GM18505 (cell line): Measurements from ENCODE around the gene ZBTB17.

Source experiments
- ATAC-seq: cut with Tn5 transposase; IDR thresholded peaks from one replicate; pipeline ENCODE4 v1.9.1; 2021; ENCODE audit not compliant: unreplicated experiment
- POLR2A ChIP-seq: IDR thresholded peaks from 4 replicates; pipeline ENCODE4 v1.6.1; 2011; ENCODE audit warnings: borderline replicate concordance; ENCODE audit not compliant: insufficient read depth, insufficient read length; ENCODE audit errors: extremely low read depth

ZBTB17 gene

DNA sequence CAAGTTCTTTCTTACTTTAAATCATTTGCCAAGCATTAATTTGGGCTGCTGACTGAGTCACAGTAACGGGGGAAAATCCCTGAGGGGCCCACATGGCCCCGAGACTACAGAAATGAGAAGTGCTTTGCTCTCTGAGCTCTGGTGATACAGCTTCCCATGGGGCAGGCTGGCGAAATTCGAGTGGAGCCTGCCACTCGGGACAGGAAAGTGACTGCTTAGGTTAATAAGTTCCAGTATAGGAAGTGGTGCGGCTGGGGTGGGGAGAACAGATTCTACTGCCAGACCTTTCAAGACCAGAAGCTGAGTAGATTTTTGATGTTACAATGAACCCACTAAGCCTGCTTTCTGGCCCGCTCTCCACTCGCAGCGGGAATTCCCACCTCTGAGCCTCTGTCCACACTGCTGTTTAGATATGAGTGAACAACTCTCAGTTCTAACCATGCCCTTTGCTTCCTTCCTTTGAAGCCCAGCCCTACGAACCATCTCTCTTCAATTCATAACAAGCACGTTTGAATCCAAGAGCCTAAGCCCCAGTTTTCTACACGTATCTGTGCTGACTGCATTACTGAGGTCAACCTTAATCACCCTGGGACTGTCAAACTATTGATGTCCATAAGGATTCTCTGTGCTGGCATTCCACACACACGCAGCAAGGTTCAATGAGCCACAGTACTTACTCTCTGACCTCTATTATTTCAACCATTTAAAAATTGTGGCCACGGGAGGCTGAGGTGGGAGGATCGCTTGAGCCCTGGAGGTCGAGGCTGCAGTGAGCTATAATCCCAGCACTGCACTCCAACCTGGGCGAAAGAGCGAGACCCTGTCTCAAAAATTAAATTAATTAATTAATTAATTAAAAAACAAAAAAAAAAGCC lies 9.6 kb downstream of the ZBTB17 start:
- TF ChIP-seq POLR2A, result peak; percentile 26
- ATAC-seq, result peak; percentile 53

DNA sequence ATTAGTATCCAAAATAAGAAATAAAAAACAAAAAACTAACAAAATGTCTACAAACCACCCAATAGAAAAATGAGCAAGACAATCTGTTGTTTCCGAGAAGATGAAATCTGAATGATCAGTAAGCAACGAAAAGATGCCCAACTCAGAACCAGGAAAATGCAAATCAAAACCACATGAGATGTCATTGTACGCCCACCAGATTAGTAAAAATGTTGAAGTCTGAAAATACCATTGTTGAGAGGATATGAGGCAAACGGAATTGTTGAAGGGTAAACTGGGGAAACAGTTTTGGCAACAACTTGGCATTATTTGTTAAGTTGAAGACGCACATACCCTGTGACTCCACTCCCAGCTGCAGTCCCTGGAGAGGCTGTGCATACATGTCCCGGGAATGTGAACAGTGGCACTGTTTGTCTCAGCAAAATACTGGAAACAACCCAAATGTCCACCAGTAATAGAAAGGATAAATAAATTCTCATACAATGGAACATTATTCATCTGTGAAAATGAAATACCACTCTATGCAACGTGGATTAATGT lies 10.6 kb downstream of the ZBTB17 start:
- peak; percentile 30 for TF ChIP-seq POLR2A

DNA sequence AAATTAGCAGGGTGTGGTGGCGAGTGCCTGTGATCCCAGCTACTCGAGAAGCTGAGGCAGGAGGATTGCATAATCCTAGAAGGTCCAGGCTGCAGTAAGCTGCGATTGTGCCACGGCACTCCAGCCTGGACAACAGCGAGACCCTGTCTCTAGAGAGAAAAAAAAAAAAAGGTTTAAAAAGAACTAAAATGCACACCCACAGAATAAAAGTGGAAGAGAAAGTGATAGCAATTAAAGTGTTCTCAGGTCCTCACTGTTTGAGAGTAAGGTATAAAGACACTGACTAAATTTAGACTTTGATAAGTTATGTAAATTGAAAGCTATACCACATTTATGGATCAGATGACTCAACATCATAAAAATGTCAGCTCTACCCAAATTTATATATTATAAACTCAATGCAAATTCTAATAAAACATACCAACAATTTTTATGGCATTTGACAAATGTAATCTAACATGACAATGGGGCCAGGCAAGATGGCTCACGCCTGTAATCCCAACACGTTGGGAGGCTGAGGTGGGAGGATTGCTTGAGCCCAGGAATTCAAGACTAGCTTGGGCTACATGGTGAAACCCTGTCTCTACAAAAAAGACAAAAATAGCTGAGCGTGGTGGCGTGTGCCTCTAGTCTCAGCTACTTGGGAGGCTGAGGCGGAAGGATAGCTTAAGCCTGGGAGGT lies 11.8 kb downstream of the ZBTB17 start:
- ATAC-seq, result no peak
- TF ChIP-seq POLR2A, result no peak

More for the DNA sequence above, 10.6 kb downstream of the ZBTB17 start:
- ATAC-seq, result no peak

DNA sequence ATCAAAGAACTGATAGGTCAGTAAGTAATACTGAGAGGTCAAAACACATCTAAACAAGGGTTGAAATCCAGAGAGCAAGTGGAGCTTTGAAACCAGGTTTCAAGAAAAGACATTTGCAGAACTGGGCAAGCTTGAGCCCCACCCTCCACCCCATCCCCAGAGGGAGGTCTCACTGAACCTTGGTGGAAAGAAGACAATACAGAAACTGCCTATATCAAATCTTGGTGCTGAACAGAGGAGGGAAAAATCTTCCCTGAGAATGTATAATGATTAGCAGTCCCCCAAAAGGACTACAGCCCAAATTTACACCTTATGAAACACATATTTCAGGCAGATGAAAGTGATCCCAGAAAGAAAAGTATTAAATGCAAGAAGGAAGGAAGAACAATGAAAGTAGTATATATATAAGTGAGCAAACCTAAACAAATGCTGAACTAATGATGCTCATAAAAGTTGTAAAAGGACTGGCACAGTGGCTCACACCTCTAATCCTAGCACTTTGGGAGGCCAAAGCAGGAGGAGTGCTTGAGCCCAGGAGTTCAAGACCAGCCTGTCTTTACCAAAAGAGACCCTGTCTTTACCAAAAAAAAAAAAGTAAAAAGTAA lies 12.4 kb downstream of the ZBTB17 start:
- ATAC-seq, result no peak
- no peak for TF ChIP-seq POLR2A

DNA sequence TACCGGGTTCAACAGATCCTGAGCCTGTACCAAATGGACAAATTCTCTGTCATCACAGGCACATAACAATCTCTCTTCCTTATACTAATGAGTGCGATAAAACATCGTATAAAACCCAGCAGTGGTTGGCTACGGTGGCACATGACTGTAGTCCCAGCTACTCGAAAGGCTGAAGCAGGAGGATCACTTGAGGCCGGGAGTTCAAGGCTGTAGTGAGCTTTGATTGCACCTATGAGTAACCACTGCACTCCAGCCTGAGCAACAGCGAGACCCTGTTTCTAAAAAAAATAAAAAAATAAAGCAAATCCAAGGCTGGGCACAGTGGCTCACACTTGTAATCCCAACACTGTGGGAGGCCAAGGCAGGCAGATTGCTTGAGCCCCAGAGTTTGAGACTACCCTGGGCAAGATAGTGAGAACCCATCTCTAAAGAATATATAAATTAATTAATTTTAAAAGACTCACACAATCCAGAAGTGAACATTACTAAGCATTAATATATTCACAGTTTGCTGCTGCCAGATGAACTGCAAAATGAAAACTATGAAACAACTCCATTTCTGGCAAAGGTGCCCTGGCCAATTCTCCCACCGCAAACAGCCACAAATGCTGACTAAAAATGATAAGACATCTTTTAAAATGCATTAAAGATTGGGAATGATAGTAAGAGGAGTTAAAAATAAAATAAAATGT lies 13.1 kb downstream of the ZBTB17 start:
- TF ChIP-seq POLR2A, result no peak
- ATAC-seq, result no peak

DNA sequence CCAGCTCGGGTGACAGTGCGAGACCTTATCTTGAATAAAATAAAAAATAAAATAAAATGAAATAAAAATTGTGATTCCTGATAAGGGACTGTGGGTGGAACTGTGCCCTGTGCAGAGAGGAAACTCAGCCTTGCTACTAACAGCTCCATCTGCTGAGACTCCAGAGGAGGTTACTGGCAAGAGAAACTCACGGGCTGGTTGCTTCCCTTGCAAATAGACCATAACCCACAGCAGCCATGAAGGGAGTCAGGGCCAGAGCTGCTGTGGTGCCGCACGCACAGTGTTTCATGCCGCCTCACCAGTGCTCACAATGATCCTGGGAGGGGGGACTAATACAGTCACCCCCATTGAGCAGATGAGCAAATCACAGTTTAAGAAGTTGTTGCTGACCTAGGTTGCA lies 13.7 kb downstream of the ZBTB17 start:
- no peak for ATAC-seq
- TF ChIP-seq POLR2A, result no peak

DNA sequence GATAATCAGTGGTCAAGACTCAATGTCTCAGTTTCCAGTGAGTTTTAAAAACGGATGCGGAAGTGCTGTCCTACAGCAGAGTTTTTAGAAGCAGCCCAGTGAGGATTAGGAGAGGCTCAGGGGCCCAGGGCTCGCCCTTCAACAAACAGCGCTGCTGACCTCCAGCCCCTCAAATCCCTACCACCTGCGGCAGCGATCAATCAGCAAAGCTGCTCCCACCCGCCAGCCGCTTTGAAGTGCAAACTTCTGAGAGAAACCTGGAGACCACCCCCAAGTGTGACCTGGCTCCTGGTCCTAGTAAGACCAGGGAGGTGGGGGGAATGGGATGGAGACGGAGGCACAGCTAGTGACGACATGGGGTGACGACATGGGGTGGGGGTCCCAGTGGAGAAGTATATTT lies 14.4 kb downstream of the ZBTB17 start:
- TF ChIP-seq POLR2A, result no peak

DNA sequence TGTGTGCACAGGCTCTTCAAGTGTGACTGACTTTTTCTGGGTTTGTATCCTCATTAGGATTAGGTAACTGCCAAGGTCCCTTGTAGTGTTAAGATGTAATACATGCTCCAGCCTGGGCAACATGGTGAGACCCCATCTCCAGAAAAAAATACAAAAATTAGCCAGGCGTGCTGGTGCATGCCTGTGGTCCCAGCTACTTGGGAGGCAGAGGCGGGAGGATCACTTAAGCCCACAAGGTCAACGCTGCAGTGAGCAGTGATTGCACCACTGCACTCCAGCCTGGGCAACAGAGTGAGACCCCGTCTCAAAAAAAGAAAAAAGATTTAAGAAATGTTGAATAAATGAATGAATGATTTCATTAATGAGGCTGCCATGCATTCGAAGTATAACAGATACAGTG lies 15.1 kb downstream of the ZBTB17 start:
- no peak for TF ChIP-seq POLR2A
- ATAC-seq, result no peak

More for the DNA sequence above, 14.4 kb downstream of the ZBTB17 start:
- no peak for ATAC-seq

DNA sequence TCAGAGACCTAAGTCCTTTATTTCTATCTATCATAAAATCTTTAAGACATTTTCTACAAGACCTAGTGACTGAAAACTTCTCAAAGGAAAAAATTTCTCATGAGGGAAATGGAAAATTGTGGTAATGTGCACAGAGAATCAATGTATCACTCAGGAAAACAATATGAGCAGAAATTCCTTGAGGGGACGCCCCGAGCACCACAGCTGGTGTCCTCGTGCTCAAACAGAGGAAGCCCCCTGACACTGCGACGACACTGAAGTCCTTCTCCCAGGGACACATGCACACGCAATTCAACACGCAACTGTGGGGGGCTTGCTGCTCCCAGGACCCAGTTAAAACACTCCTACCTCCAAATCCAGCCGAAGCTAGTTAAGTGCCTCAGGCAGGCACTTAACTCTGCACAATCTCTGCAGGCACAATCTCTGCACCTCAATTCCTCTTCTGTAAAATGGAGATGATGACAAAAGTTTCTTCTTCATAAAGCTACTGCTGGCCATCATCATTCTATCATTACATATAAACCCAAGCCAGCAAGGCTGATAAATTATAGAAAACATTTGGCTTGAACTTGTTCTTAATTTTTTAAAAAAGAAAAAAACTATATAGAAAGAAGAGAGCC lies 16.0 kb downstream of the ZBTB17 start:
- no peak for TF ChIP-seq POLR2A

DNA sequence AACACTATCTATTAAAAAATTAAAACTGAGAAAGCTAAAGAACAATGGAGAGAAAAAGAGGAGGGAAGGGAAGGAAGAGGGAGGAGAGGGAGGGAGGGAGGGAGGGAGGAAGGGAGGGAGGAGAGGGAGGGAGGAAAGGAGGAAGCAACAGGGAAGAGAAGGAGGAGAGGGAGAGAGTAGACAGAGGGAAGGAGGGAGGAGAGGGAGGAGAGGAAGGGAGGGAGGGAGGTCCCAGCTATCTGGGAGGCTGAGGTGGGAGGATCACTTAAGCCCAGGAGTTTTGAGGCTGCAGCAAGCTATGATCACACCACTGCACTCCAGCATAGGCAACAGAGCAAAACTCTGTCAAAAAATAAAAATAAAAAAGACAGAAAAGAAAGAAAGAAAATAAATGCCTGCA lies 16.5 kb downstream of the ZBTB17 start:
- ATAC-seq, result no peak

More for the DNA sequence above, 16.0 kb downstream of the ZBTB17 start:
- no peak for ATAC-seq

DNA sequence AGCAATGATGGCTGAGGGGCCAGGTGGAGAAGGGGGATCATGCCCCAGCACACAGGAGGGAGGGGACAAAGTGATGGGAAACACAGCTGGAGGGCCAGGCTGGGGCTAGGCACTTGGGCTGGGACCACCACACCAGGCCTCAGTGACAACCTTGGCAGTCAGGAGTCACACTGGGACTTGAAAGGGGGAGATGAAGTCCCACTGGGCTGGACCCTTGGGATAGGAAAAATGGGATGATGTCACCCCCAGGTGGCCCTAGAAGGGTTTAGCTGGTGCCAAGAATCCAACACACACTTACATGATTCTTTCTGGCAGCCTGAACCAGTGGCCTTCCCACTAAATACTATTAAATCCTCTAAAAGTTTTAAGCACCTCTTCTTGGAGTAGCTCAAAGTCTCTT lies 17.1 kb downstream of the ZBTB17 start:
- no peak for ATAC-seq
- TF ChIP-seq POLR2A, result no peak

More for the DNA sequence above, 16.5 kb downstream of the ZBTB17 start:
- no peak for TF ChIP-seq POLR2A

DNA sequence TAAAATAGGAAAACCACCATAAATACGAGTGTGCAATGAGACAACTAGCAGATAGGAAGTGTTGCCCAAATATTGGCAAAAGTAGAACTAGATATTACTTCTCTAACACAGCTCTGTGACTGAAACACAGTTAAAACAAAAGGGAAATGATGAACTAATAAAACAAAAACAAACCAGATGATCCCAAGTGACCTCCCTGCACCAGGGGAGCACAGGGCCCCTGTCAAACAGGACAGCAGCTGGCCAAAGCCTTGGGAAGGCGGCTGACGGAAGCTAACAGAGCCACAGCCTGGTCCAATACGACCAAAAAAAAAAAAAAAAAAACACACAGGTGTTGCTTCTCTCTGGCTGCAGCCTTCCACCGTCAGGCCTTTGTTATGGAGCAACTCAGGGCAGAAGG lies 17.8 kb downstream of the ZBTB17 start:
- no peak for TF ChIP-seq POLR2A
- ATAC-seq, result no peak

DNA sequence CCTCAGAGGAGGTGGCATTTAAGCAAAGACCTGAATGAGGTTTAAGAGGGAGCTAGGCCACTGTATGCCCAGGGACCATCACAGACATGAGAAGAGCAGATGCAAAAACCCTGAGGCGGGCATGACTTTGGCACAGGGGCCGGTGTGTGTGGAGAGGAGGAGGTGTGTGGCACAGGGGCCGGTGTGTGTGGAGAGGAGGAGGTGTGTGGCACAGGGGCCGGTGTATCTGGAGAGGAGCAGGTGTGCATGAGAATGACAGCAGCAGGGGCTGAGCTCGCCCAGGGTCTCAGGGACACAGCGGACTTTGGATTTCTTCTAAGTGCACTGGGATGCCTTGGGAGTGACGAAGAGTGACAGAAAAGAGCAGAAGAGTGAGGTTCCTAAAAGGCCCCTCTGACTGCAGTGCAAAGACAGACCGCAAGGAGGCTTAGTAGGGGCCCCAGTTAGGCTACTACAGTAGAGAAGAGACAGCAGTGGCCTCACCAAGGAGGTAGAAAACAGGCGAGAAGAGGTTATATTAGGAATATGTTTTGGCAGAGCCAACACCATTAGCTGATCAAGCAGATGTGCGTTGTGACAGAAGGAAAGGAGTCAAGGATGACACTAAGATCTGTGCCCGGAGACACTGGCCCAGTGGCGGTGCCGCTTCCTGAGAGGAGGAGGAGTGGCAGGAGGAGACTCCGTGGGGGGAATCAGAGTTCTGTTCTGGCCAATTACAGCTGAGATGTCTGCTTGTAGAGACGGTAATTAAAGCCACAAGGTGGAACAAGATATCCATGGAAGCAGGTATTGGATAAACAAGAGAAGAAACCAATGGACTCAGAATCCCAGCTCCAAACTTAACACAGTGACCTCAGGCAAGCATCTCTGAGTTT lies 18.4 kb downstream of the ZBTB17 start:
- TF ChIP-seq POLR2A, result no peak
- ATAC-seq, result no peak
